ENCODE results near the gene GSDME. TPM values are rescaled to one million over a fixed set of nuclear protein-coding genes. Genes with fewer than 3 reads are reported as not detected.

The GSDME gene
- total and polyA plus RNA-seq, 7 experiments from 2014 or later: 0.41 to 5.0 (median 0.80) TPM; not detected in 1

GRCh38 chr7:24665564-24666294 is 91.5 kb downstream of the GSDME start:
- Mint-ChIP-seq H3K36me3 (peaks cover 0 to 18% (median 11%) of the 10 kb centered on the region in 5 donors), H3K4me3 (no peak overlapping the region), H3K27me3 (no peaks in the 10 kb centered on the region), H3K27ac (peak overlapping the region in 1 of 9 donors; percentile 21), H3K4me1 (peaks cover 0 to 4% (median 0%) of the 10 kb centered on the region in 7 donors), H3K9me3 (no peaks in the 10 kb centered on the region)
- DNase-seq: peak in 8 of 9 donors; percentile 14 to 59 (median 37)
- ChIA-PET CTCF (interaction anchor here (0.6 to 1.5 kb wide), 7 partner anchors 18 to 1155 kb away, joined by 3 to 6 read pairs (median 4); no protein-coding TSS in a partner anchor), POLR2A (interaction anchor here (0.7 kb wide), 1 partner anchor 103 kb away, joined by 3 read pairs; no protein-coding TSS in a partner anchor)
- Histone ChIP-seq H3K36me3 (ENCODE audit: control insufficient read depth in 2 of 3, insufficient read depth in 3 of 3, low read length in 3 of 3) (no peaks in the 10 kb centered on the region), H3K4me1 (ENCODE audit: control insufficient read depth in 2 of 2, insufficient read depth in 2 of 2, low read length in 2 of 2) (no peaks in the 10 kb centered on the region), H3K27ac (ENCODE audit: low read depth, low read length) (no peak overlapping the region), H3K27me3 (ENCODE audit: control insufficient read depth in 2 of 2, insufficient read depth in 2 of 2, low read length in 2 of 2) (no peaks in the 10 kb centered on the region), H3K4me3 (ENCODE audit: low read length) (no peak overlapping the region), H3K9me3 (ENCODE audit: control insufficient read depth in 2 of 3, low read length in 3 of 3) (no peaks in the 10 kb centered on the region)
- intact Hi-C loops (cut with micrococcal nuclease): loop anchor here (1.0 to 10.0 kb wide), 9 partner anchors 89 to 1393 kb away; no protein-coding TSS in a partner anchor
- ATAC-seq: peak; percentile 52

GRCh38 chr7:24660546-24660945 is 96.7 kb downstream of the GSDME start:
- ChIA-PET CTCF (no interaction called here), POLR2A (no interaction called here)
- H3K27ac Mint-ChIP-seq: no peak overlapping the region
- no peaks in the 10 kb centered on the region for H3K36me3 ChIP-seq (ENCODE audit: control insufficient read depth in 2 of 3, insufficient read depth in 3 of 3, low read length in 3 of 3)
- no peaks in the 10 kb centered on the region for H3K27me3 Mint-ChIP-seq
- intact Hi-C loops (cut with micrococcal nuclease): loop anchor here in 1 of 2 donors (10.0 kb wide), 1 partner anchor 966 kb away; no protein-coding TSS in a partner anchor
- no peak overlapping the region for H3K4me3 ChIP-seq (ENCODE audit: low read length)
- peaks cover 4 to 33% (median 26%) of the 10 kb centered on the region in 5 donors for H3K36me3 Mint-ChIP-seq
- H3K4me3 Mint-ChIP-seq: no peak overlapping the region
- ATAC-seq (no peak), DNase-seq (no peak)
- H3K4me1 ChIP-seq (ENCODE audit: control insufficient read depth in 2 of 2, insufficient read depth in 2 of 2, low read length in 2 of 2): no peaks in the 10 kb centered on the region
- H3K9me3 ChIP-seq (ENCODE audit: control insufficient read depth in 2 of 3, low read length in 3 of 3): no peaks in the 10 kb centered on the region
- no peaks in the 10 kb centered on the region for H3K27me3 ChIP-seq (ENCODE audit: control insufficient read depth in 2 of 2, insufficient read depth in 2 of 2, low read length in 2 of 2)
- no peak overlapping the region for H3K27ac ChIP-seq (ENCODE audit: low read depth, low read length)
- peaks cover 0 to 3% (median 0%) of the 10 kb centered on the region in 11 donors for H3K9me3 Mint-ChIP-seq
- H3K4me1 Mint-ChIP-seq: peaks cover 0 to 9% (median 0%) of the 10 kb centered on the region in 7 donors

DNA sequence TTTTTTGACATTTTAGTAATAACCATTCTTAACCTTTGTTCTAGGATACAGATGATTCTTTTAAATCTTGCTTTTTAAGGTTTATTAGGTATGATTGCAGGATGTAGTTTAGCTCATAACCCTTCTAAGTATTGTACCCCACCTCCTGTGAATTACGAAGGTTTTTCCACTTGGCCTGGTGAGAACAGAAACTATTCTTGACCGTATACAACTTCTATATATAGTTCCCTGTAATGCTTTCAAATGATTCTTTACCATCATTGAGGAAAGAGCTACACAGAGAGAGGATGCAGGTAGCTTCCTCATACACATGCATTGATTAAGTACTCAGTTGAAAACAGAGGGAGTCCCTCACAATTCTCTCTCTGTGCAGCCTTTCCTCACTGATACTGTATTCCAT is 97.8 kb downstream of the GSDME start:
- H3K27me3 Mint-ChIP-seq: no peaks in the 10 kb centered on the region
- Histone ChIP-seq H3K27me3 (ENCODE audit: control insufficient read depth in 2 of 2, insufficient read depth in 2 of 2, low read length in 2 of 2) (no peaks in the 10 kb centered on the region), H3K27ac (ENCODE audit: low read depth, low read length) (no peak overlapping the region), H3K9me3 (ENCODE audit: control insufficient read depth in 2 of 3, low read length in 3 of 3) (no peaks in the 10 kb centered on the region), H3K36me3 (ENCODE audit: control insufficient read depth in 2 of 3, insufficient read depth in 3 of 3, low read length in 3 of 3) (no peaks in the 10 kb centered on the region), H3K4me3 (ENCODE audit: low read length) (no peak overlapping the region), H3K4me1 (ENCODE audit: control insufficient read depth in 2 of 2, insufficient read depth in 2 of 2, low read length in 2 of 2) (no peaks in the 10 kb centered on the region)
- intact Hi-C loops (cut with micrococcal nuclease): no loop called here
- CTCF ChIA-PET: no interaction called here
- POLR2A ChIA-PET: no interaction called here
- peaks cover 0 to 9% (median 0%) of the 10 kb centered on the region in 7 donors for H3K4me1 Mint-ChIP-seq
- H3K27ac Mint-ChIP-seq: no peak overlapping the region
- H3K36me3 Mint-ChIP-seq: peaks cover 4 to 39% (median 26%) of the 10 kb centered on the region in 5 donors
- peaks cover 0 to 3% (median 0%) of the 10 kb centered on the region in 11 donors for H3K9me3 Mint-ChIP-seq
- no peak overlapping the region for H3K4me3 Mint-ChIP-seq
- ATAC-seq (no peak), DNase-seq (no peak)

GRCh38 chr7:24657980-24658379 is 99.3 kb downstream of the GSDME start:
- Mint-ChIP-seq H3K4me3 (no peak overlapping the region), H3K4me1 (peaks cover under 1 to 13% (median 7%) of the 10 kb centered on the region in 7 donors), H3K27ac (no peak overlapping the region), H3K27me3 (no peaks in the 10 kb centered on the region), H3K36me3 (peaks cover 4 to 40% (median 26%) of the 10 kb centered on the region in 5 donors), H3K9me3 (peaks cover 0 to 3% (median 0%) of the 10 kb centered on the region in 11 donors)
- Histone ChIP-seq H3K36me3 (ENCODE audit: control insufficient read depth in 2 of 3, insufficient read depth in 3 of 3, low read length in 3 of 3) (no peaks in the 10 kb centered on the region), H3K27ac (ENCODE audit: low read depth, low read length) (no peak overlapping the region), H3K4me1 (ENCODE audit: control insufficient read depth in 2 of 2, insufficient read depth in 2 of 2, low read length in 2 of 2) (no peaks in the 10 kb centered on the region), H3K27me3 (ENCODE audit: control insufficient read depth in 2 of 2, insufficient read depth in 2 of 2, low read length in 2 of 2) (no peaks in the 10 kb centered on the region), H3K4me3 (ENCODE audit: low read length) (no peak overlapping the region), H3K9me3 (ENCODE audit: control insufficient read depth in 2 of 3, low read length in 3 of 3) (no peaks in the 10 kb centered on the region)
- POLR2A ChIA-PET: no interaction called here
- CTCF ChIA-PET: no interaction called here
- no peak for ATAC-seq
- intact Hi-C loops (cut with micrococcal nuclease): no loop called here
- DNase-seq: no peak

DNA sequence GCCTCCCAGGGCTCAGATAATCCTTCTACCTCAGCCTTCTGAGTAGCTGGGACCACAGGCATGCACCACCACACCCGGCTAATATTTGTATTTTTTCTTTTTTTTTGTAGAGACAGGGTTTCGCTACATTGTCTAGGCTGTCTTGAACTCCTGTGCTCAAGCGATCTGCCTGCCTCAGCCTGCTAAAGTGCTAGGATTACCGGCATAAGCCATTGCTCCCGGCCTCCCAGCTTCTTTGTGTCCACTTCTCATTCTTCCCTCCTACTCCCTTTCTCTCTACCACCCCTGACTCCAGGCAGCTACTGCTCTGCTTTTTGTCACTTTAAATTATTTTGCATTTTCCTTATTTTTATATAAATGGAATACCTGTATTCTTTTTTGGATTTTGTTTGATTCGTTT is 100.7 kb downstream of the GSDME start:
- no peak overlapping the region for H3K27ac Mint-ChIP-seq
- CTCF ChIA-PET: no interaction called here

DNA sequence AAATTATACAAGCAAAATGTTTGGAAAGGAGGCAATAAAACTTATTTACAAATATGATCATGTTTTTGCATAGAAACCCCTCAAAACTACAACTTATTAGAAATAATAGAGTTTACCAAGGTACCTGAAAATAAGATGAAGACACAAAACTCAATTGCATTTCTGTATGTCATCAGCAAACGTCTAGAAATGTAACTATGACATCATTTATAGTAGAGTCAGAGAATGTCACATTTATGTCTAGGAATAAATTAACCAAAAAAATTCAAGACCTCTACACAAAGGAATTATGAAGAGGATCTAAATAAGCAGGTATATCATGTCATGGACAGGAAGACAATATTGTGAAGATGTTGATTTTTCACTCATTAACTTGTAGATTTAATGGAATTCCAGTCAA is 103.0 kb downstream of the GSDME start:
- Mint-ChIP-seq H3K36me3 (peaks cover 2 to 40% (median 17%) of the 10 kb centered on the region in 5 donors), H3K4me1 (peaks cover 5 to 26% (median 15%) of the 10 kb centered on the region in 7 donors), H3K27me3 (no peaks in the 10 kb centered on the region), H3K27ac (peak overlapping the region in 1 of 9 donors; percentile 4), H3K4me3 (no peak overlapping the region), H3K9me3 (peaks cover 0 to 3% (median 0%) of the 10 kb centered on the region in 11 donors)
- Histone ChIP-seq H3K4me3 (ENCODE audit: low read length) (no peak overlapping the region), H3K27me3 (ENCODE audit: control insufficient read depth in 2 of 2, insufficient read depth in 2 of 2, low read length in 2 of 2) (no peaks in the 10 kb centered on the region), H3K27ac (ENCODE audit: low read depth, low read length) (no peak overlapping the region), H3K9me3 (ENCODE audit: control insufficient read depth in 2 of 3, low read length in 3 of 3) (no peaks in the 10 kb centered on the region), H3K4me1 (ENCODE audit: control insufficient read depth in 2 of 2, insufficient read depth in 2 of 2, low read length in 2 of 2) (no peaks in the 10 kb centered on the region), H3K36me3 (ENCODE audit: control insufficient read depth in 2 of 3, insufficient read depth in 3 of 3, low read length in 3 of 3) (no peaks in the 10 kb centered on the region)
- DNase-seq: no peak
- intact Hi-C loops (cut with micrococcal nuclease): no loop called here
- CTCF ChIA-PET: no interaction called here
- ATAC-seq: no peak
- POLR2A ChIA-PET: no interaction called here

More for the DNA sequence above, 100.7 kb downstream of the GSDME start:
- H3K4me3 ChIP-seq (ENCODE audit: low read length): no peak overlapping the region
- no peak for DNase-seq
- H3K4me1 Mint-ChIP-seq: peaks cover 5 to 19% (median 11%) of the 10 kb centered on the region in 7 donors
- no peaks in the 10 kb centered on the region for H3K36me3 ChIP-seq (ENCODE audit: control insufficient read depth in 2 of 3, insufficient read depth in 3 of 3, low read length in 3 of 3)
- intact Hi-C loops (cut with micrococcal nuclease): no loop called here
- ATAC-seq: no peak
- POLR2A ChIA-PET: no interaction called here
- peaks cover 4 to 40% (median 26%) of the 10 kb centered on the region in 5 donors for H3K36me3 Mint-ChIP-seq
- H3K27ac ChIP-seq (ENCODE audit: low read depth, low read length): no peak overlapping the region
- no peaks in the 10 kb centered on the region for H3K9me3 ChIP-seq (ENCODE audit: control insufficient read depth in 2 of 3, low read length in 3 of 3)
- no peak overlapping the region for H3K4me3 Mint-ChIP-seq
- no peaks in the 10 kb centered on the region for H3K27me3 ChIP-seq (ENCODE audit: control insufficient read depth in 2 of 2, insufficient read depth in 2 of 2, low read length in 2 of 2)
- H3K27me3 Mint-ChIP-seq: no peaks in the 10 kb centered on the region
- H3K4me1 ChIP-seq (ENCODE audit: control insufficient read depth in 2 of 2, insufficient read depth in 2 of 2, low read length in 2 of 2): no peaks in the 10 kb centered on the region
- H3K9me3 Mint-ChIP-seq: peaks cover 0 to 3% (median 0%) of the 10 kb centered on the region in 11 donors

All from naive thymus-derived CD4-positive, alpha-beta T cell (primary cell).